ENCODE results near the gene GRM8.
"Not testable (repeated sequence)": the region's sequence is repeated elsewhere in the genome, so short reads cannot be mapped to it uniquely, and the experiment has no call there.

The GRM8 gene

GRCh38 chr7:126908564-126908963 lies 344.2 kb downstream of the GRM8 start:
- DNase-seq (ENCODE audit: low spot score) = not testable (repeated sequence)

GRCh38 chr7:126907657-126908056 lies 345.1 kb downstream of the GRM8 start:
- DNase-seq (ENCODE audit: low spot score) = not testable (repeated sequence)

GRCh38 chr7:126905255-126905654 lies 347.5 kb downstream of the GRM8 start:
- DNase-seq (ENCODE audit: low spot score) = not testable (repeated sequence)

DNA sequence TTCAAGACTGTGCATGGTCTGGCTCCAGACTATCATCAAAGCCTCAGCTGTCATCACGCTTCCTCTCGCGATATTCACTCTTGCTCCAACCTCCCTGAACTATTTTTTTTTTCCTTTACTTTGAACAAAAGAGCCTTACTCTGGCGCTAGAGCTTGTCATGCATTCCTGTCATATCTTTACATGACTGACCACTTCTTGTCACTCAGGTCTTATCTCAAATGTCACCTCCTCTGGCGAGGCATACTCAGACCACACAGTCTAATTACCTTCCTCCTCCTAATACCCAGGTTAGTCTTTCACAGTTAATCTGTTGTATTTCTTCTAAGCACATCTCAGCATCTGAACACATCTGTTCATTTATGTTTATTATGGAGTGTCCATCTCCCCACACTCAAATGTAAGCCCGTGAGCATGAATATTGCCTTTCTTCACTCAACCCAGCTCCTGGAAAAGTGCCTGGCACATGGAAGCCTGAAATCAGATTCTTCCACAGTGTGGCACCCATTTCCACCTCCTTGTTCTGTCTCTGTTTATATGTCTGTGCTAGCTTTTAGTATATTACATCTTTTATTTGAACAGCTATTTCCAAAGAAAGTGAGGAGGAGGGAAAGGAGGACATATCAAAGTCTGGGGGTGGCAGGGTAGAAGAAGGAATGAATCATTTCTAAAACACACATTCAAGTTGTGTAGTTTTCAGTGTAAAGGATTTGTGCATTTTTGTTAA lies 351.5 kb downstream of the GRM8 start:
- DNase-seq (ENCODE audit: low spot score) = not testable (repeated sequence)

DNA sequence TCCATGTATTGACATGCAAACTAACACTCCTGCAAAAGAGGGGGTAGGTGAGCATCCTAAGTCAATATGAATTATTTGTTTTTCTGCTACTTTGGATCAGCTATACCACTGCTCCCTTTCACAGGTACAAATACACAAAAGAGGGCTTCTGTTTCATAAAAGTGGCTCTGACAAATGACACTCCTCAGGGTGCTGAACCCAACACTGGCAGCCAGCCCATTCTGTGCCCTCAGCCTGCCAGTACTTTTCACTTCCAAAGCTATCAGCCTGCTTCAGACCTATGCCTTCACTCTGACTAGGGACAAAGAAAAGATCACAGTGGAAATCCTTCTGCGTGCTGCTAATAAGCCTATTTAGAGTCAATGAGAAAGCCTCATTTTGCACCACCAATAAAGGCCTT lies 364.8 kb downstream of the GRM8 start:
- DNase-seq (ENCODE audit: low spot score) = not testable (repeated sequence)

DNA sequence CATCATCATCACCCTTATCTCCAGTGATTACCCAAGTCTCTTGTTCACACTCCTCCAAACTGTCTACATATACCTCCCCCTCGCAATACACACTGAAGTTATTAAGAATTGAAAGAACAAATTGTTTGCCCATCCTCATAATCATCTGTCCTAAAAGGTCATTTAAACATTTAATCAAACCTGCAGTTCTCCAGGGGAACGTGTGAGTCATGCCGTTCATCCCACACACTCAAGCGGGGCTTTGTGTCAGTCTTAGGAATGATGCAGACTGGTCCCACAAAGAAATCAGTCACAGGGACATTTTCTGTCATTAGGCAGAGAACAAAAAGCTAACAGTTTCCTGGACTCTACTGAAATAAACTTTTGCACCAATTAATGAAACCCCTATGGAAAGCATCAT lies 365.2 kb downstream of the GRM8 start:
- not testable (repeated sequence) for DNase-seq (ENCODE audit: low spot score)

GRCh38 chr7:126882730-126883129 lies 370.0 kb downstream of the GRM8 start:
- not testable (repeated sequence) for DNase-seq (ENCODE audit: low spot score)

GRCh38 chr7:126881908-126882307 lies 370.8 kb downstream of the GRM8 start:
- not testable (repeated sequence) for DNase-seq (ENCODE audit: low spot score)

DNA sequence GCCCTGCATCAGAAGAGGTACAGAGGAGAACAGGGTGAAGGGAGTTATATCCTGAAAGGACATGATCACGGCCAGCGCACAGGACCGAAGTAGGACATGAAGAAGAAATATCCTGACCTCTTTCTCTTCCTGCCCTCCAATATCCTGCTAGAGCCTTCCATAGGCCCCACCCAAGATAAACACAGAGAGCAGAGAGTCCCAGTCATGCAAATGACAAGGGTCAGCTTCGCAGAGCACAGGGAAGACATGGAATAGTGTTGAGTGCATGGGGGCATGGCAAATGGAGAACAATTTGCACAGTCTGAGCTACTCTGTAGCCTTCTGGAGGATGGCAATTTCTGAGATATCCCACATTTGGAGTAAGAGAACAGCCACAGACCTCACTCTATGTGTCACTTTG lies 371.4 kb downstream of the GRM8 start:
- no peak for DNase-seq (ENCODE audit: low spot score)

GRCh38 chr7:126876536-126876935 lies 376.2 kb downstream of the GRM8 start:
- DNase-seq (ENCODE audit: low spot score) = not testable (repeated sequence)

DNA sequence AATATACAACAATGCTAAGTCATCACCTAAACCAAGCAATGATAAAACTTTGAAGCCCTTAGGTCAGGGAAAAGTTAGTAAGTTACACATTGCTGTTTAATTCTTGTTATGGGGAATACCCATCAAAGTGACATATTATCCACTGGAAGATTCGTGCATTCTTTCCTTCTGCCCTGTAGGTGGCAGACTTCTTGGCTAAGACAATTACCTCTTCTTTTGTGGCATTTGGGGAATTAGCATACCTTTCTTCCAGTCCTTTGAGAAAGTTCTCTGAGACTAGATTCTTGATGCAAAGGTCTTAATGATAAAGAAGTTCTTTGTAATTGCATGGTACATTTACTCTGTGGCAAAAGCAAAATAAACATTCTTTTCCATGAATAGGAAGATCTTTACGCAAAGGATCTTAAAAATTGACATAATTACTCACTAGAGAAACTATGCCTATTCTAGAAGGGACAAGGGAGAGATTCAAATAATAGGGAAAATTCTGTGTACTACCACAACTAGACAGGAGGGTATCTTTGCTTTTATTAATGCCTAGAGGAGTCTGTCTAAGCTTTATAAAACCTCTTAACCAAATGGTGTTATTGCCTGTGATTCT lies 395.9 kb downstream of the GRM8 start:
- DNase-seq (ENCODE audit: low spot score) = peak; percentile 25

GRCh38 chr7:126845331-126845730 lies 407.4 kb downstream of the GRM8 start:
- no peak for DNase-seq (ENCODE audit: low spot score)

DNA sequence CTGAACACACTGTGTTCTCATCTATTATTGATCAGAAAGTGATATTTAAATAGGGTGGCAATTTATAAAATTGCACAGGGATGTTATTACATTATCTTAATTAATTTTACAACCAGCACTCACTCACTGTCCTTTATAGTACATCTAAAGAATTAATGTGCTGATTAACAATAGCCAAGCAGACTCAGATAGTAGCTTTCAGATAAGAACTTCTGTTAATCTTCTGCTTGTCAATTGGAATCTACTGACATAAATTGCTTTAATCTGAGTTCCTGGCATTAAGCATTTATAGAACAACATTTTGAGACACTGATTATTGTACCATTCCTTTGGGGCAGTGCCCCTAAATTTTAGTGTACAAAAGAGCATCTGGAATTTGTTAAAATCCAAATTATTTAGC lies 408.9 kb downstream of the GRM8 start:
- no peak for DNase-seq (ENCODE audit: low spot score)

GRCh38 chr7:126843336-126843735 lies 409.4 kb downstream of the GRM8 start:
- DNase-seq (ENCODE audit: low spot score) = no peak

DNA sequence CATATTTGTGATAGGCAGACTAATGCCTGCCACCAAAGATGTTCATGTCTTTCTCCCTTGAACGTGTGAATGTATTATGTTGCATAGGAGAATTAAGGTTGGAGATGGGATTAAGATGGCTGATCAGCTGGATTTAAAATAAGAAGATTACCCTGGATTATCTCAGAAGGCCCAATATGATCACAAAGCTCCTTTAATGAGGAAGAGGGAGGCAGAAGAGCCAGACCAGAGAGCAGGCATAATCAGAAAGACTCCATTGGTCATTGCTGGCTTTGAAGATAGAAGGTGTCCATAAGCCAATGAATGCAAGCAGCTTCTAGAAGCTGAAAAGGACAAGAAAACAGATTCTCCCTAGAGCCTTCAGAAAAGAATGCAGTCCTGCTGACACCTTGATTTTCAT lies 410.3 kb downstream of the GRM8 start:
- DNase-seq (ENCODE audit: low spot score) = no peak

DNA sequence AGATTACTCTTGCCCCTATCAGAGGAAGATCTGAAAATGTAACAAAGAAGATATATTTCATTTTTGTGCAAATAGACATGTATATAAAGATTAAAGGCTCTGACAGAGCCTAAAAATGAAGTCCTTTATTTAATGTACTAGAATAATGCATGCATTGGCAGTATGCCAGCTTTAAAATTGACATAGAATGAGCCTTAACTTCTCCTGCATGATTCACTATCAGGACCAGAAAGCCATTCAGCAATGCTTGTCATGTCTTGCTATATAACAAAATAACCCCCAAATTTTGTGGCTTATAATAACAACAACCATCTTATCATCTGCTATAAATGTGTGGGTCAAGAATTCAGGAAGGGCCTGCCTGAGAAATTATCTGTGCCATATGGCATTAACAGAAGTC lies 411.9 kb downstream of the GRM8 start:
- DNase-seq (ENCODE audit: low spot score) = no peak

DNA sequence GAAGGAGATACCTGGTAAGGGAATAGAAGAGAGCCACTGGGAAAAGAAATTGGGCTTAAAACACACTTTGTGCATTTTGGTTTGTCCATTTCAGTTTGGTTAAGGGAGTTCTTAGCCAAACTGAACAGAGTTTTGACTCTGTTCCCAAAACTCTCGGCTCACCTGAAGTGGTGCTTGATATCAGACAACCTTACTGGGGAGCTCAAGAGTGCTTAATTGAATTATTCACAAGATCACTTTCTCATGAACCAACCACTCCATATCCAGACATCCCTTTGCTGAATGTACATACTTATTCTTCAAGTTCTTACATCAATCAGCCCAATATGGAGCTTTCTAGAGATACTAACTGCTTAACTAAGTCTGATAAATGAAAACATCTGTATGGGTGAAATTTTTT lies 413.1 kb downstream of the GRM8 start:
- no peak for DNase-seq (ENCODE audit: low spot score)

DNA sequence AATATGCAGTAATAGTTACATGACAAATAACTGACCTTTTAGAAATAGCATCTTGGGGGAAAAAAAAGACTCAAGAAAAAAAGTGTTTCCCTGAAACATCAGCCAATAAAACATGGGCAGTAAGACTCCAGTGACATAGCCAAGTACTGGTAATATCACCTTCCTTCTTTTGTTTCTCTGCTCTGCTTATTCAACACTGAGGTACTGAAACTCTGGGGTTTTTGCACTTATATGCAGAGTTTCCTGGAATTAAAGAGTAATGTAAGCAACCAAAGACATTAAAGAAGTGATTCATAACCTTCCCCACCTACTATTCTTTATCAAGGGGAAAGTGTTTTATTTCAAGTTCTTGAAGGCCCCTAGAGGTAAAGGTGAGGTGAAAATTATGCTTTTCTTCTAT lies 414.5 kb downstream of the GRM8 start:
- DNase-seq (ENCODE audit: low spot score) = no peak

DNA sequence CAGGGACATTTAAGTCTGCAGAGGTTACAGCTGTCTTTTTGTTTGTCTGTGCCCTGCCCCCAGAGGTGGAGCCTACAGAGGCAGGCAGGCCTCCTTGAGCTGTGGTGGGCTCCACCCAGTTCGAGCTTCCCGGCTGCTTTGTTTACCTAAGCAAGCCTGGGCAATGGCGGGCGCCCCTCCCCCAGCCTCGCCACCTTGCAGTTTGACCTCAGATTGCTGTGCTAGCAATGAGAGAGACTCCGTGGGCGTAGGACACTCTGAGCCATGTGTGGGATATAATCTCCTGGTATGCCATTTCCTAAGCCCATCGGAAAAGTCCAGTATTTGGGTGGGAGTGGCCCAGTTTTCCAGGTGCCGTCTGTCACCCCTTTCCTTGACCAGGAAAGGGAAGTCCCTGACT lies 421.5 kb downstream of the GRM8 start:
- DNase-seq (ENCODE audit: low spot score) = not testable (repeated sequence)

GRCh38 chr7:126820925-126821324 lies 431.8 kb downstream of the GRM8 start:
- DNase-seq (ENCODE audit: low spot score) = no peak

DNA sequence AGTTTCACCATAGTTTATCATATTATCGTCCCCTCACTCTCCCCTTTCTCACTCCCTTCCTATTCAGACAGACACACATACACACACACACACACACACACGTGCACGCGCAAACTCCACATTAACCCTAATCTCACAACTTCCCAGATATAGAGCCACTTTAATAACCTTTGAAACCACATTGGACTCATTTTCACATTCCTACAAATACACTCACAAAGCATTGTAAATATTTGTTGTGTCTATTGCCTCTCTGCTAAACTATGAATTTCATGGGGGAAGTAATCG lies 433.6 kb downstream of the GRM8 start:
- peak; percentile 19 for DNase-seq (ENCODE audit: low spot score)

GRCh38 chr7:126818393-126819196 lies 434.1 kb downstream of the GRM8 start:
- DNase-seq (ENCODE audit: low spot score) = no peak

DNA sequence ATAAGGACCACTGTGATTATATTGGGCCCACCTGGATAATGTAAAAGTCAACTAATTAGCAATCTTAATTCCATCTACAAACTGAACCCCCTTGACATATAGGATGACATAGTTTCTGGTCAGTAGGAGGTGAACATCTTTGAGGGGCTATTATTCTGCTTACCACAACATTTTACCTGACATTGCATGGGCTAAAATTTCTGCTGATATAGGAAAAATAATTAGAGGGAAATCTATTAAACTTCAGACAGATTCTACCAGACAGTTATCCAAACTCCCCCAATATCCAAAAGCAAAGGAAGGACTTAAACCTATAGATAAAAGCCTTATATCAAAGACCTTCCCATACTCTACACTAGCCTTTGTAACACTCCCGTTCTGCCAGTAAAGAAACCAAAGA lies 443.6 kb downstream of the GRM8 start:
- no peak for DNase-seq (ENCODE audit: low spot score)

Data from SW480 (cell line).